Esophagus squamous epithelium (tissue), 5 donors: ENCODE data around the gene RFLNA. TPM values are rescaled to one million over a fixed set of nuclear protein-coding genes. Genes with fewer than 3 reads are reported as not detected.
A peak's percentile ranks its signal among the peaks of the same experiment; 100 is the strongest.

ENCODE experiments used
- DNase-seq: peaks from one replicate; lab custom pipeline; 2025; lab: John Stamatoyannopoulos, UW
- H3K27ac ChIP-seq, 4 donors: fragments of 200-600 bp; sonication (generic); one replicate each; pipeline ENCODE4 v1.5.1; 2016 to 2019; ENCODE audit warnings: mild to moderate bottlenecking in 1 of 4
- H3K27me3 ChIP-seq, 4 donors: fragments of 200-600 bp; sonication (generic); 1 replicate in 3 of 4; 2 replicates in 1 of 4; pipeline versions ENCODE4 v1.5.1 to v1.6.0; 2017 to 2021; ENCODE audit warnings: antibody characterized with exemption in 1 of 4
- H3K36me3 ChIP-seq, 3 donors: fragments of 200-600 bp; sonication (generic); one replicate each; pipeline ENCODE4 v1.5.1; 2016 to 2019
- H3K4me1 ChIP-seq, 3 donors: fragments of 200-600 bp; sonication (generic); one replicate each; pipeline ENCODE4 v1.5.1; 2017 to 2019
- H3K4me3 ChIP-seq, 4 donors: fragments of 200-600 bp; sonication (generic); 1 replicate in 3 of 4; 2 replicates in 1 of 4; pipeline ENCODE4 v1.5.1; 2016 to 2019; ENCODE audit warnings: mild to moderate bottlenecking in 2 of 4, moderate library complexity in 1 of 4
- H3K9me3 ChIP-seq, 3 donors: fragments of 200-600 bp; sonication (generic); one replicate each; pipeline ENCODE4 v1.5.1; 2016 to 2019
- CTCF ChIP-seq, 6 experiments: fragments of 450-650 bp in 4 of 6; fragments of 200-600 bp in 2 of 6; sonication (generic) in 2 of 6; IDR thresholded peaks; one replicate each; pipeline ENCODE4 v1.5.1; 2016 to 2019; ENCODE audit warnings: antibody characterized with exemption in 6 of 6, mild to moderate bottlenecking in 4 of 6, moderate library complexity in 4 of 6
- POLR2A ChIP-seq, 4 donors: fragments of 450-650 bp; IDR thresholded peaks; one replicate each; pipeline ENCODE4 v1.6.1; 2017; ENCODE audit warnings: antibody characterized with exemption in 4 of 4, mild to moderate bottlenecking in 4 of 4, moderate library complexity in 3 of 4
- WGBS, 2 donors: methylation state at CpG; one replicate each; pipeline ENCODE4 v1.1.5; 2018; 5-methylcytosine and 5-hydroxymethylcytosine counted together
- intact Hi-C: fragments of 100-400 bp; cut with DNase I; formaldehyde crosslinking; loops from one replicate; pipeline ENCODE4 v1.15.0; 2022
- total RNA-seq, 4 donors: library from RNA; depleted of rRNA; stranded (reverse); fragments of >200 nt; gene quantifications; one replicate each; pipeline ENCODE4 v1.1.0, GENCODE V29; 2016
- donor health status: DM: yes; HTN: yes; CAD: no.

The RFLNA gene
- total RNA-seq, 4 donors from 2014 or later: 0.23 to 0.57 (median 0.45) TPM; not detected in 1

GRCh38 chr12:124359671-124360581 is 65.0 kb downstream of the RFLNA start:
- no peaks in the 10 kb centered on the region for H3K27me3 ChIP-seq
- intact Hi-C loops: no loop called here
- H3K4me3 ChIP-seq: no peak overlapping the region
- peak overlapping the region in 3 of 4 donors; percentile 57 to 73 (median 58) for H3K27ac ChIP-seq
- DNase-seq: no peak
- TF ChIP-seq CTCF (IDR thresholded peaks at IDR 0.05): no peak
- TF ChIP-seq POLR2A (IDR thresholded peaks at IDR 0.05): no peak
- 45 to 55% methylated on average over 13 to 18 of the region's 37 CpGs for WGBS, 2 donors
- no peaks in the 10 kb centered on the region for H3K9me3 ChIP-seq
- H3K36me3 ChIP-seq: peaks cover 12 to 99% (median 13%) of the 10 kb centered on the region in 3 donors
- H3K4me1 ChIP-seq: peaks cover 16 to 66% (median 33%) of the 10 kb centered on the region in 3 donors

- no peak for DNase-seq
- Histone ChIP-seq H3K4me3 (no peak overlapping the region), H3K27ac (peak overlapping the region in 3 of 4 donors; percentile 19 to 57 (median 44)), H3K4me1 (peaks cover 16 to 78% (median 33%) of the 10 kb centered on the region in 3 donors), H3K9me3 (no peaks in the 10 kb centered on the region), H3K27me3 (no peaks in the 10 kb centered on the region), H3K36me3 (peaks cover 10 to 99% (median 12%) of the 10 kb centered on the region in 3 donors)
- intact Hi-C loops: no loop called here
- WGBS, 2 donors: 59 to 72% methylated on average over 9 of the region's 21 CpGs
- TF ChIP-seq POLR2A (IDR thresholded peaks at IDR 0.05): no peak
- no peak for TF ChIP-seq CTCF (IDR thresholded peaks at IDR 0.05)
These were observed 66.4 kb downstream of the RFLNA start for GRCh38 chr12:124361074-124361970.

- peaks cover 16 to 78% (median 33%) of the 10 kb centered on the region in 3 donors for H3K4me1 ChIP-seq
- WGBS, 2 donors: 80 to 100% methylated on average over 1 to 3 of the region's 15 CpGs
- intact Hi-C loops: no loop called here
These were observed 67.1 kb downstream of the RFLNA start for GRCh38 chr12:124361996-124362395.

GRCh38 chr12:124363353-124363965 is 68.6 kb downstream of the RFLNA start:
- H3K9me3 ChIP-seq: no peaks in the 10 kb centered on the region
- H3K36me3 ChIP-seq: peaks cover 0 to 88% (median 4%) of the 10 kb centered on the region in 3 donors
- intact Hi-C loops: no loop called here
- H3K4me1 ChIP-seq: peaks cover 26 to 92% (median 46%) of the 10 kb centered on the region in 3 donors
- H3K27ac ChIP-seq: peak overlapping the region in 3 of 4 donors; percentile 26 to 39 (median 28)
- 59 to 62% methylated on average over 4 to 11 of the region's 23 CpGs for WGBS, 2 donors
- no peaks in the 10 kb centered on the region for H3K27me3 ChIP-seq
- H3K4me3 ChIP-seq: no peak overlapping the region
- TF ChIP-seq CTCF (IDR thresholded peaks at IDR 0.05): no peak
- TF ChIP-seq POLR2A (IDR thresholded peaks at IDR 0.05): no peak
- no peak for DNase-seq

More at GRCh38 chr12:124361996-124362395, 67.1 kb downstream of the RFLNA start:
- Histone ChIP-seq H3K27ac (peak overlapping the region in 1 of 4 donors; percentile 57), H3K4me3 (no peak overlapping the region), H3K9me3 (no peaks in the 10 kb centered on the region), H3K27me3 (no peaks in the 10 kb centered on the region), H3K36me3 (peaks cover 7 to 97% (median 10%) of the 10 kb centered on the region in 3 donors)
- no peak for DNase-seq
- no peak for TF ChIP-seq POLR2A (IDR thresholded peaks at IDR 0.05)
- TF ChIP-seq CTCF (IDR thresholded peaks at IDR 0.05): no peak
